Inferior parietal cortex (tissue), 1 donor: ENCODE data around the gene KLC4.
"Not testable (repeated sequence)": the region's sequence is repeated elsewhere in the genome, so short reads cannot be mapped to it uniquely, and the experiment has no call there.

Source experiments
- DNase-seq: peaks from one replicate; pipeline ENCODE4 v3.0.0-alpha.2; 2016; ENCODE audit errors: extremely low spot score

The KLC4 gene

DNA sequence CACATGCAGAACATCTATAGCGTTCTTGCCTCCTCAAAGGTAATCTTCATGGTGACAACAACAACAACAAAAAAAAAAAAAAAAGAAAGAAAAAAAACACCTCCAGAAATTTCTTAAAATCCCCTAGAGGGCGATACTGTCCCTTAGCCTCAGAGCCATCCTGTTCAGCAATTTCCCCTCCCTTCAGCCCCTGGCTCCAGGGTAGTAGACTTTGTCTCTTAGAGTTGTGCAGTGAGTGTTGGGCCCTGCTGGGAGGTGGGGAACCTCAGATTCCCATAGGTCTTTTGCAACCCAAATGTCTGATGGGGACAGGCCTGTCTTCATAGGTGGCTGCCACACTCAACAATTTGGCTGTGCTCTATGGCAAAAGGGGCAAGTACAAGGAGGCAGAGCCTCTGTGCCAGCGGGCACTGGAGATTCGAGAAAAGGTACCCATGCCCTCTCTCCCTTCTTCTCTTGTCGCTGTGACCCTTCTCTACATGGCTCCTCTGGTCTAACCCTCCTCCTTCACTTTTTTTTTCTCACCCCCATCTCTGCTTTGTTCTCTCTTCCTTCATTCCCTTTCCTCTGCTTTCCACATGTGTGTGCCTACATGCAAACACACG lies 10.7 kb downstream of the KLC4 start:
- DNase-seq, result no peak

DNA sequence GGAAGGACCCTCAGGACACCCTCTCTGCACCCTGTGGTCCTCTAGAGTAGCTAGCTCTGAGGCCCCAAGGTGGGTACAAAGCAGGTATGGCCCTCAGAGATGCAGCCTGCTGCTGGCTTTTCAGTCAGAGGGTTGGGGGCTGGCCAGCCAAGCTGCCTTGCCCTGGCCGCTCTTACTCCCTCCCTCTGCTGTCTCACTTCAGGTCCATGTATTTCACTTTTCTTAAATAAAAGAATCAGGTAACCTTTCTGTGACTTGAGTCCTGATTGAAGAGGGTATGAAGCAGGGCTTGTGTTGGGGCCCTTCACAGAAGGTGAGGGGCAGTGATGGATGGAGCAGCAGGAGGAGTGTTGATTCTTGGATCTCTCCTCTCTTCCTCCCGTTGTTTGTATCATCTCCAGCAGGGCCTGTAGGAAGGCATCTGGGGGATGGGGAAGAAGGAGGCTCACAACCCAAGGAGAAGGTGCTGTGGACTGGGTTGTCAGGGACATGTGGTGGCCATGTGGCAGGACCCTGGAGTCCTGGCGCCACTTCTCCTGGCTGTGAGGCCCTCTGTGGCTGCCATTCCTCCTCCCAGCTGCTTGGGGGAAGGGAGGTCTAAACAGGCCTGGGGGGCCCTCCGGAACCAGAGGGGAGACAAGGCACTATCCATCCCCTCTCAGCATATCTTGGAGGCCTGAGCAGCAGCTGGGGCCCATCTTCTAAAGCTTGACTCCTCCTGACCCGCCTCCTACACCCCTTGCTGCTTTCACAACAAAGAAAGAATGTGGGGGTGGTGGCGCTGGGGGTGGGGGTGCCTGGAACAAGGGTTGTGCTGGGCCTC lies 15.6 kb downstream of the KLC4 start:
- no peak for DNase-seq

DNA sequence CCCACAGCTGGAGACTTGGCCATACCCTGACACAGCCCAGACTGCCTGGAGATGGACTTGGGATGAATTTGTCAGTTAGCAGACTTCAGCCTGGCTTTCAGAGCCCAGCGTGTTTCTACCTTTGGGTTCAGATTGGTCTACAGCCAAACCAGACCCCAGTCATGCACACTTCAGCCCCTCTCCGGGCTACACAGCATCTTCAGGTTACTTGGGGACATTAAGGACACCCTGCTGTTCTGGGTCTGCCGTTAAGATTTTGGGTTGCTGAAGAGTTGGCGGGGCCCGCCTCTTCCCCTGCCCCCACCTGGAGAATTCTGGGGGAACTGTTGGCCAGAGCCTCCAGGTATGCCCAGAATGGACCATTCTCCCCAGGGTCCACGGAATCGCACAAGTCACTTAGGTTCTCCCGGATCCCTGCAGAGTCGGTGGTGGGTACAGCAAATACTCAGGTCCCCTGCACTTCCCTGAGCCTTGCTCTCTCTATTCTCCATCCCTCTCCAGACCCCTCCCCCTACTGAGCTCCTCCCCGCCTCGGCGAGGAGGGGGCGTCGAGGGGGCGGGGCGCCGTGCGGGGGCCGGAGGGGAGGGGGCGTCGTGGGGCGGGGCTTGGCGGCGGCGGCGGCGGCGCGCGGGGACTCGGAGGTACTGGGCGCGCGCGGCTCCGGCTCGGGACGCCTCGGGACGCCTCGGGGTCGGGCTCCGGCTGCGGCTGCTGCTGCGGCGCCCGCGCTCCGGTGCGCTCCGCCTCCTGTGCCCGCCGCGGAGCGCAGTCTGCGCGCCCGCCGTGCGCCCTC lies 16.4 kb downstream of the KLC4 start, which contains the start of gene PTK7:
TSS of gene PTK7 (plus strand) at position 645 of the 794 bp plus-strand sequence. CDS start 175 bp downstream, outside the sequence.
- no peak for DNase-seq

DNA sequence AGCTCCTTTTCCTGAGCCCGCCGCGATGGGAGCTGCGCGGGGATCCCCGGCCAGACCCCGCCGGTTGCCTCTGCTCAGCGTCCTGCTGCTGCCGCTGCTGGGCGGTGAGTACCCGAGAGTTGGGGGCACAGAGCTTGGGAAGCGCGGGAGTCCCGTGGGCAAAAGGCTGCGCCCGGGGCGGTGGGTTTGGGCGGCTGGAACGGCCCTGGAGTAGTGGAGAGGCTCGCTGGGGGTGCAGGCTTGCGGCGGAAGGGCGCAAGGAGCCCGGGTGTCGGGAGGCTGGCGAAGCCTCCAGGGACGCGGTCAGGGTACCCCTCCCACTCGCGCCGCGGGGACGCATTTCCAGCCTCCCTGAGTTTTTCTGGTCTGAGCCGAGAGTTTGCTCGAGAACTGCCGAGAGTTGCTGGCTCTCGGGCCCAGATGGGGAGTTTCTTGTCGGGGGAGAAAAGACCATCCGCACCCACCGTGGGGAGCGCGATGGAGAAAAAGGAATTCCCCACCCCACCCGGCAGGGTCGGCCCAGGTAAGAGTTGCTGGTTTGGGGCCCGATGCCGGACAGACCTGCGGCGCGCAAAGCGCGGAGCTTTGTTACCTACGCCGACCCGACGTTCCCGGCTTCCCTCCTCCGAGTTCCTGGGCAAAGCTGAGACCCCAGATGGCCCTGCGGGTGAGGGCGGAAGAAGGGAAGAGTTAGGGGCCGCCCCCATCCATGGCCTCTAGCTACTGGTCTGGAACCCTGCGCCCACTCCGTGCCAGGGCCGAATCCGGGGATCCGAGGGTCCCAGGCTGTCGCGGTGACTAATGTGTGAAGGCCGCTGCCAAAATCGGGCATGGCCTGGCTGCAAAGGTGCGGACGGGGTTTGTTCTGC lies 17.3 kb downstream of the KLC4 start:
- no peak for DNase-seq

DNA sequence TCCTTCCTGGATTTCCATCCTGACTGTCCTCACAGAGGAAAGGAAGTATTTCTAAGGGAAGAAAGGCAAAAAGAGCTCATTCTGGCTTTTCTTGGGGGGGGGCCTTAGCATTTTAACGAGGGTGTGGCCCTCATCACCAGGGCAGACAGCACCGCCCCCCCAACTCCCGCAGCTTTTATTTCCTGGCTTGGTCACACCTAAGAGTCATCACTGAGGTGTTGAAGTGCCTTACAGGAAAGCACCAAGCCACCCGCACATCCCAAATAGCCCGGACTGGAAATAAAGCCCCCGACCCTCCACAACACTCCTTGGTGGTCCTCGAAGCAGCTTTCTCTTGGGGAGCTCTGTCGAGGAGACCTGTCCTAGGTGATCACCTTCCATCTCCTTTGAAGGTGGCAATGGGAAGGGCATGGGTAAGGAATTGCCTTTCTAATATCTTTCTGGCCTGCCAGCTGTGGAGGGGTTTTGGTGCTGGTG lies 17.9 kb downstream of the KLC4 start:
- no peak for DNase-seq

DNA sequence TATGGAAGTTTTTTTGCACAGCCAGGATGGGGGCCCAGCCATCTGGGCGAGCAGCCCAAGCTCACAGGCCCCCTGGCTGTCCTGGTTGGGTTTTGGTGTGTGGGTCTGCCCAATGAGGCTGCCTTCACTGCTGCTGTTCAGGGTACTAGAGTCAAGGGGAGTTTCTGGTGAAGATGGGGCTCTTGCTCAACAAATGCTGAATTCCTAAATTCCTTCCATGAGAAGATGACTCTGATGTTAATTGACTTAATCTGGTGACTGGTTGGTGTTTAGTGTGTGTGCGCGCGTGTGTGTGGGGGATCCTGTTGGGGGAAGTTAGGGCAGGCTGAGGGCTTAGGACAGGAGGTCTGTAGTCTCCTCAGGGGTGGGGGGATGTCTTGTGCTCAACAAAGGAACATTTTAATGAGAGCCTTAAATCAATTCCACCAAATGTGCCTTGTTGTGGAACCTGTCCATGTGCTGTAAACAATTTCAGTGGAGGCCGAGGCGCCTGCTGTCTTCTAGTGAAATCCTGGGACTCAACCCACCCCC lies 18.6 kb downstream of the KLC4 start:
- no peak for DNase-seq

DNA sequence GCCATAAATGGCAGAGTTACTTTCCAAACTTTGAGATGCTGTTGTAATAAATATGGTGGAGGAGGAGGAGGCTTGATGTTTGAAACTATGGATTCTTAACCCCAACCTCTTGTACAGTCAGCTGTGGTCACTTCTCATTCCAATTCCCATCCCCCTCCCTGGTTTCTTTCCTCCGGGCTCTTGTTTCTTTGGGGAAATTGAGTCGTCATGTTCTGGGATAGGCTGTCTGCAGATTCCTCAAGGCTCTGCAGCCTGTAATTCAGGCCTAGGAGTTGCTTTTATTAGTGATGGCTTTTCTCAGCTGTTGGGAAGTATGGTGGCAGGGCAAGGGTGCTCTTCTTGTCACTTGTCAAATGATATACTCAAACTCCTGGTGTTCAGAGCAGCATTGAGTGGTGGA lies 19.3 kb downstream of the KLC4 start:
- no peak for DNase-seq

DNA sequence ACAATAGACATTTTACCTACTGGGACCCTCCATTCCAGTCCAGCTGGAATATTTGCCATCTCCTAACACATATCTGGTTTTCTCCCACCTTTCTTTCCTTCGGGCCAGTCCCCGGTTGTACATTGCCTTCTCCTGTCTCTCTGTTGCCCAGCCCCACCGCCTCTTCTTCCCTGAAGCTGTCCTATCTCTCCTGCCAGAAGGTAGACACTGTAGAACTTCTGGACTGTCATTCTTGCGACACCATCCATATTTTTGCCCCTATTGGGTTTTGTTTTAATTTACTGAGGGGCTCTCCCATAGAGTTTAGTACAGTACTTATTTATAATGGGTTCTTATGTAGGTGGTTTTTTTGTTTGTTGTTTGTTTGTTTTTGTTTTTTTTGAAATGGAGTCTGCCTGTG lies 21.6 kb downstream of the KLC4 start:
- DNase-seq, result no peak

DNA sequence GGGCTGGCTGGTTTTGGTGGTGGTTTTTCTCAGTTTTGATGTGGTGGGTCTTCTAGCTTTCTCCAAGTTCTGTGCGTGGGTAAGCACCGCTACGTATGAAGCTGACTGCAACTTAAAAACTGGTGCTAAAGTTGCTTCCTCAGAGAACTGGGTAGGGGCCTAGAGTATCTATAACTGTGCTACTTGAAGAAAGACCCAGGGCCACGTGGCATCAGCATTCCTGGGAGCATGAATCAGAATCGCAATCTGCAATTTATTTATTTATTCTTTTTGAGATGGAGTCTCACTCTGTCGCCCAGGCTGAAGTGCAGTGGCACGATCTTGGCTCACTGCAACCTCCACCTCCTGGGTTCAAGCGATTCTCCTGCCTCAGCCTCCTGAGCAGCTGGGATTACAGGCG lies 22.5 kb downstream of the KLC4 start:
- DNase-seq, result not testable (repeated sequence)

DNA sequence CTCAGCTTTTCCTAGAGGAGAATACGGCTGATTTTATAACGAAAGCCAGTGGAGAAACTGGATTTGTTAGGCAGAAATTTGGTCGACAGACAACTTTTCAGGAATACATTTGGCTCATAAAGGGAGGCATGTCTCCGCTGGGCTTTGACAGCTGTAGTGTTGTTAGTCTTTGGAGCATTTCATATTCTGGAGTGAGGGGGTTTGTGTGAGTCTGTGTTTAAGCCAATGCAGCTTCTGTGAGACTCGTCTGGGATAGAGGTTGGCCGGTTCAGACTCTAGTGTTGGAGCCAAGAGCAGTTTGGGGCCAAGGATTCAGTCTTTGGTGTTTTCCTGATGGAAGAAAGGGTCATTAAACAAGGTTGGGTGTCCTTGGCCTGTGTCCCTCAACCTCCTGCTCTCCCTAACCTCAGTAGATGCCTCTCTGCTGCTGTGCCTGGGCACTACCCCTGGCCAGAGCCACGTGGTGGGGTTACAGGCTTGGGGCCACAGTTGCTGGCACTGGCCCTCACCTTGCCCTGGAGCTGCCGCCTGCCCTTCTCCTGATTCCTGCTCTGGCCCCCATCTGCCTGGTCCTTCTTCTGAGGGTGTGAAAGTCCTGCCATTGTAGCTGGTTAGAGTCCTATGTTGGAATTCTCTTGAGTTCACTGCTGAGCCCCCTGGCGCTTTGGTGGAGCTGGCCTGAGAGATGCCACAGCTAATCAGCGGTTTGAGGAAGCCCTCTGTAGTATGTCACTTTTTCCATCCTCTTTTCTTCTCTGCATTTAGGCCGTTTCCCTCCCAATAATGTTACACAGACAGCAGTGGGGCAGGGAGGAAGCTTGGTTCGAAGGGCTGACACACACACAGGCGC lies 23.6 kb downstream of the KLC4 start:
- DNase-seq, result no peak

DNA sequence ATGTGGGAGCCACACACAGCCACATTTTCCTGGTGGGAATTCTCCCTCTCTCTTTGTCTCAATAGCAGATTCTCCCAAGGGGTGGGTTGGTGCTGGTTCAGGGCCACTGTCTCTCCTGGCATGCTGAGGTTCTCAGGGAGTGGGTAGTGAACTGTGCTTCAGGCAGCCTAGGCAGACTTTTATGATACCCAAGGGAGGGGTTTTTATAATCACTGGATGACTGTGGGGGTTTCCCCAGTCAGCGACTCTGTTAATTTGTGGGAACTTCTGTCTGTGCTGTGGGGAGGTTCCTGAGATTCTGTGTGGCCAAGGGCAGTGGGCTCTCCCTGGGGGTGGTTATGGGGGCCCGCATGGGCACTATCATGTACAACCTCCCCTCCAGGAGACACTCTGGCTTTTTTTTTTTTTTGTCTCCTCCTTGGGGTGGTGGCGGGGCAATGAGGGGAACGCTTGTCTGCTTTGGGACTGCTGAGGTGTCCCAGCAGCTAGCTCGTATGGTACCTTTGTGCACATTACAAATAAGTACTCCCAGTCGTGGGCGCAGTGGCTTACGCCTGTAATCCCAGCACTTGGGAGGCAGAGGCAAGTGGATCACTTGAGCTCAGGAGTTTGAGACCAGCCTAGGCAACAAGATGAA lies 26.7 kb downstream of the KLC4 start:
- no peak for DNase-seq

DNA sequence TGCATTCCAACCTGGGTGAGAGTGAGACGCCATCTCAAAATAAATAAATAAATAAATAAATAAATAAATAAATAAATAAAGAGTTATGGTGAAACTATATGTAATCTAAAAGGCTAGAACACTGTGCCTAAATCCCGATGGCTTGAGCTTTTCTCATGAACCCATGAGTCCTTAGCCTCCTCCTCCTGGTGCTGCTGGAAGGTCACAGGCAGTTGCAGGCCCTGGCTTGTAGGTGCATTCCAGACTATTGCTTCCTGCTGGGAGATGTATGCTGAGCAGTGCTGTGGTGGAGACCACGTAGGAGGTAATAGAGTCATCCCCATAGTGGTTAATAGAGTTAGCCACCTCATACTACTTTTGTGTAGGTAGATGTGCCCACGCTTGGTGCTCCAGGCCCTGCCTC lies 29.2 kb downstream of the KLC4 start:
- DNase-seq, result no peak

DNA sequence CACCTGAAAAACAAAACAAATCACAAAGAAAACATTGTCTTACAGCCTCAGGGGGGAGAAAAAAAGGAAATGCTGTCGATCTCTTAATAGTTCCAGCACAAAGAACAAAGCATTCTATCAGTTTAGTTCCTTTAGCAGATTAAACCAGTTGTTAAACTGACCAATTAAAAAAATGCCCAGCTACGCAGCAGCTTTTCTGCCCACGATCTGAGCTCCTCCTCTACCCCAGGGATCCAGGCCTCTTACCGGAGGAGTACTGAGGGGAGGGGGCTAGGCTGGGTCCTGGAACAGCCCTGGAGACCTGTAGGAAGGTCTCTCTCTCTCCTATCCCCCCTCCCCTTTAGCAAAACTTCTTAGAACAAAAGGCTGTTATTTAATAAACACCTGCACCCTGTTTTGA lies 30.0 kb downstream of the KLC4 start:
- no peak for DNase-seq

DNA sequence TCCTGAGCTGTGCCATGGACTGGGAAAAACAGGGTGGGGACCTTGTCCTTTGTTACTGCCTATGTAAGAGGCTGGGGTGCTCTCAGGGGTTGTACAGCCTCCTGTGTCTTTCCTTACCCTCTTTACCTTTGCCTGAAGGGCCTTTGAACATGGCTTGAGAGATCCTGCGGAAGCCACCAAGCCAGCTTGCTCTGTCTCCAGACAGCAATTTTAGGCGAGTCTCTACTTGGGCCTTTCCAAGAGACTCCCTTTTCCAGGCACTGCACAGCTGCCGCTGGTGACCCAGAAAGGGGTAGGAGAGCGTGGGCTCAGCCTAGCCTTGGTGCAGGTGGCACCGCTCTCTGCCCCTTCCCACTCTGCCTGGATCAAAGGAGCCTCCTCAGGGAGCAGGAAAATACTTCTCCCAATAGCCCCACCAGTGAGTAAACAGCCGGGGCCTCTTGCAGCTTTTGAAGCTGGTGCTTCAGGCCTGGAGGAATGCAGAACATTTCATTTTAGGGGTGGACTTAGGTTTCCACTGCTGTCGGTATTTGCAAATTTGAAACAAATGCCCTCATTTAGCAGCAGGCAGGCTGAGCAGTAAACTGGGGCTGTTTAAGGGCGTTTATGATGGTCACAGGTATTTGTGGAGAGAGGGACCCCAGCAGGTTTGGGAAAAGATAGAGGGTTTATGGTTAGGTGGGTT lies 30.6 kb downstream of the KLC4 start:
- DNase-seq, result no peak

DNA sequence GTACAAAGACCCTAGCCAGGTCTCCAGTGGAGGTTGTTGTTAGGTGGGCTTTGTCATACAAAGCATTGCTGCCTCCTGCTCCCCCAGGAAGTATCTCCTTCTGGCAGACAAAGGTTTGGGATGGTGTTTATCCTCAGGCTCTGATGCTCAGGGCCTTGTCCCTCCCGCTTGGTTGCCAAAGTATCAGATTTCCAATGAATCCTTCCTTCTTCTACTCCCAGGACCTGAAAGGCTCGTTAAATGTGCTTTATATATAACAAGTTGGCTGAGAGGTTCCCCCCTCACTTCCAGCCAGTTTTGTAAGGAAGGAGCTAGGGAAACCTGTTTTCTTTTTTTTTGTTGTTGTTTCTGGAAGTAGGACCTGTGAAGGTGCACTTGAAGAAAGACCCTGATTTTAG lies 31.1 kb downstream of the KLC4 start:
- no peak for DNase-seq

DNA sequence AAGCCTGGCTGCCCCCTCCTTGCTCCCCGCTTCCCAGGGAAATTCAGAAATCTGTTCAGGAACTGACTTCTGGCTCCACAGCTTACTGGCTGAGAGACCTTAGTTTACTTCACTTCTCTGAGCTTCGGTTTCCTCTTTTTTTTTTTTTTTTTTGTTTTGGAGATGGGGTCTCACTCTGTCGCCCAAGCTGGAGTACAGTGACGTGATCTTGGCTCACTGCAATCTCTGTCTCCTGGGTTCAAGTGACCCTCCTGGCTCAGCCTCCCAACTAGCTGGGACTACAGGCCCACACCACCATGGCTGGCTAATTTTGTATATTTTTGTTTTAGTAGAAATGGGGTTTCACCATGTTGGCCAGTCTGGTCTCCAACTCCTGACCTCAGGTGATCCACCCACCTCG lies 31.6 kb downstream of the KLC4 start:
- DNase-seq, result no peak

DNA sequence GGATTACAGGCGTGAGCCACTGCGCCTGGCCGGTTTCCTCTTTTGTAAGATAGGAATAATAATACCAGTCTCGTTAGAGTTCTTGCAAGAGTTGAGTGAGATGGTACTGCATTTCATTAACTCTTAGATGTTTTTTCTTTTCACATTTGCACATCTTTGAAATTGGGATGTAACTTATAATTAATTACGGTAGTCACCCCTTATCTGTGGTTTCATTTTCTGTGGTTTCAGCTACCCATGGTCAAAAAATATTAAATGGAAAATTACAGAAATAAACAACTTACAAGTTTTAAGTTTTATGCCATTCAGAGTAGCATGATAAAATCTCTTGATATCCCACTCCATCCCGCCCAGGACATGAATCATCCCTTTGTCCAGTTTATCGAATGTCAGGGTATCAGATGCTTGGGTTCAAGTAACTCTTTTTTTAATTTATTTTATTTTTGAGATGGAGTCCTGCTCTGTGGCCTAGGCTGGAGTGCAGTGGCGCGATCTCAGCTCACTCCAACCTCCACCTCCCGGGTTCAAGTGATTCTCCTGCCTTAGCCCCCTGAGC lies 32.1 kb downstream of the KLC4 start:
- no peak for DNase-seq

DNA sequence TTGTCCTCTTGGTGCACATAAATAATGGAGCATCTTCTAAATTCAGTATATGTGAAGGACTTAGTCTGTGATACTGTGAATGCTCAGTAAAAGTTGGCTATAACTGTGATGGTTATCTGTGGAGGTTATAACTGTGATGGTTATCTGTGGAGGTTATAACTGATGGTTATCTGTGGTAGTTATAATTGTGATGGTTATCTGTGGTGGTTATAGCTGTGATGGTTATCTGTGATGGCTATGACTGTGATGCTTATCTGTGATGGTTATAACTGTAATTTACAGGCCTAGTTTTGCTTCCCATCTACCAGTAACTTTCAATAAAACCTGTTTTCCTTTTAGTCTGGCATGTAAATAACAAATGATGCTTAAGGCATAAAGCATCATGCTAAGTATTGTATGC lies 33.2 kb downstream of the KLC4 start:
- DNase-seq, result no peak
